DND-41 (cell line): ENCODE results near the gene LMF2.
A peak's percentile ranks its signal among the peaks of the same experiment; 100 is the strongest.

ENCODE experiments used
- ATAC-seq: fragments of 200-7000 bp; cut with Tn5 transposase; 3 replicates; pipeline ENCODE4 v1.9.1; 2021; ENCODE audit warnings: low read depth; ENCODE audit not compliant: insufficient read depth
- DNase-seq: peaks from one replicate; pipeline ENCODE4 v3.0.0-alpha.2; 2020
- H2AFZ ChIP-seq: 2 replicates; pipeline ENCODE4 v1.6.0; 2012; ENCODE audit warnings: low read depth, low read length
- H3K27ac ChIP-seq: 2 replicates; pipeline ENCODE4 v1.5.1; 2012; ENCODE audit warnings: low read length, inconsistent platforms
- H3K27me3 ChIP-seq: fragments of 200-600 bp; sonication (generic); 2 replicates; pipeline ENCODE4 v1.6.0; 2012; ENCODE audit warnings: low read length, mild to moderate bottlenecking, inconsistent platforms; ENCODE audit not compliant: insufficient read depth, poor library complexity
- H3K36me3 ChIP-seq: 2 replicates; pipeline ENCODE4 v1.5.1; 2012; ENCODE audit warnings: low read length, inconsistent platforms; ENCODE audit not compliant: insufficient read depth
- H3K4me1 ChIP-seq: 2 replicates; pipeline ENCODE4 v1.5.1; 2012; ENCODE audit warnings: mild to moderate bottlenecking, low read length; ENCODE audit not compliant: insufficient read depth
- H3K4me2 ChIP-seq: 2 replicates; pipeline ENCODE4 v1.6.0; 2012; ENCODE audit warnings: mild to moderate bottlenecking, moderate library complexity, low read length, inconsistent platforms; ENCODE audit not compliant: insufficient read depth
- H3K4me3 ChIP-seq, 2 experiments: fragments of 200-600 bp in 1 of 2; shearing (Covaris generic) in 1 of 2; 2 replicates each; pipeline ENCODE4 v1.5.1; 2012 to 2016; ENCODE audit warnings: inconsistent platforms in 2 of 2, low read length in 2 of 2, mild to moderate bottlenecking in 2 of 2, low read depth in 1 of 2, moderate library complexity in 1 of 2
- H3K79me2 ChIP-seq: 2 replicates; pipeline ENCODE4 v1.6.0; 2012; ENCODE audit warnings: low read length, inconsistent platforms; ENCODE audit not compliant: insufficient read depth
- H3K9ac ChIP-seq: 2 replicates; pipeline ENCODE4 v1.6.0; 2012; ENCODE audit warnings: low read depth, mild to moderate bottlenecking, inconsistent platforms, low read length, moderate library complexity
- H3K9me3 ChIP-seq: 2 replicates; pipeline ENCODE4 v1.5.1; 2012; ENCODE audit warnings: low read length, moderate library complexity, mild to moderate bottlenecking, inconsistent platforms; ENCODE audit not compliant: insufficient read depth, severe bottlenecking
- H4K20me1 ChIP-seq: 2 replicates; pipeline ENCODE4 v1.6.0; 2012; ENCODE audit warnings: low read length; ENCODE audit not compliant: insufficient read depth
- CTCF ChIP-seq: IDR thresholded peaks from 2 replicates; pipeline ENCODE4 v1.5.1; 2012; ENCODE audit warnings: borderline replicate concordance, low read length, moderate library complexity, mild to moderate bottlenecking; ENCODE audit not compliant: poor library complexity, severe bottlenecking; ENCODE audit errors: extremely low read depth
- EZH2 ChIP-seq: IDR thresholded peaks from 3 replicates; pipeline ENCODE4 v1.6.1; 2012; ENCODE audit warnings: borderline replicate concordance, low read depth, mild to moderate bottlenecking, moderate library complexity, low read length, inconsistent platforms; ENCODE audit not compliant: severe bottlenecking

Gene LMF2

GRCh38 chr22:50474710-50475651, 32.5 kb downstream of the LMF2 start, which contains the start of gene SBF1:
Gene SBF1, minus strand, starts transcription at chr22:50475035. Its CDS starts 195 bp downstream, at chr22:50474840.
- no peaks in the 10 kb centered on the region for H3K9me3 ChIP-seq
- peak within 1 kb of the TSS; percentile 99 for H3K4me2 ChIP-seq
- peak within 1 kb of the TSS; percentile 96 for H2AFZ ChIP-seq
- H3K36me3 ChIP-seq: peaks cover 35% of the 10 kb centered on the region
- H3K79me2 ChIP-seq: peaks cover 50% of the 10 kb centered on the region
- H3K27me3 ChIP-seq: no peaks in the 10 kb centered on the region
- H3K9ac ChIP-seq: peak within 1 kb of the TSS; percentile 84
- H4K20me1 ChIP-seq: peaks cover 43% of the 10 kb centered on the region
- peak within 1 kb of the TSS; percentile 93 to 96 for H3K4me3 ChIP-seq
- H3K27ac ChIP-seq: peak within 1 kb of the TSS; percentile 91
- ATAC-seq (peak; percentile 55), DNase-seq (peak; percentile 86)
- TF ChIP-seq EZH2 (no peak), CTCF (no peak)
- H3K4me1 ChIP-seq: peaks cover 55% of the 10 kb centered on the region

- Histone ChIP-seq H2AFZ (no peak overlapping the region), H4K20me1 (peaks cover 46% of the 10 kb centered on the region), H3K36me3 (peaks cover 35% of the 10 kb centered on the region), H3K9ac (peak overlapping the region; percentile 84), H3K4me3 (peak overlapping the region; percentile 93 to 96; a peak in 3 of 4 replicates), H3K4me1 (peaks cover 64% of the 10 kb centered on the region), H3K4me2 (peak overlapping the region; percentile 99), H3K27ac (peak overlapping the region; percentile 91), H3K27me3 (no peaks in the 10 kb centered on the region), H3K79me2 (peaks cover 52% of the 10 kb centered on the region), H3K9me3 (no peaks in the 10 kb centered on the region)
- ATAC-seq (no peak), DNase-seq (peak; percentile 56)
- no peak for TF ChIP-seq CTCF
- no peak for TF ChIP-seq EZH2
Measured at GRCh38 chr22:50473855-50474671, 33.4 kb downstream of the LMF2 start.

GRCh38 chr22:50473088-50473487, 34.4 kb downstream of the LMF2 start:
- Histone ChIP-seq H4K20me1 (peaks cover 56% of the 10 kb centered on the region), H3K4me1 (peaks cover 74% of the 10 kb centered on the region), H2AFZ (no peak overlapping the region), H3K27me3 (no peaks in the 10 kb centered on the region), H3K79me2 (peaks cover 62% of the 10 kb centered on the region), H3K9ac (peak overlapping the region; percentile 84), H3K27ac (peak overlapping the region; percentile 91), H3K4me3 (peak overlapping the region; percentile 93 to 96; a peak in 3 of 4 replicates), H3K9me3 (no peaks in the 10 kb centered on the region), H3K36me3 (peaks cover 37% of the 10 kb centered on the region), H3K4me2 (peak overlapping the region; percentile 99)
- ATAC-seq (no peak), DNase-seq (peak; percentile 56)
- no peak for TF ChIP-seq EZH2
- TF ChIP-seq CTCF: peak; percentile 65
